PFSK-1 (cell line): ENCODE results near the gene DENND6B.

Experiments
- FOXP2 ChIP-seq: optimal IDR thresholded peaks from 2 replicates; pipeline ENCODE3; 2011; ENCODE audit warnings: borderline replicate concordance, control low read depth, inconsistent platforms; ENCODE audit not compliant: insufficient read depth; ENCODE audit errors: extremely low read length, extremely low read depth
- POLR2AphosphoS5 ChIP-seq: IDR thresholded peaks from 2 replicates; pipeline ENCODE4 v1.6.1; 2012; ENCODE audit warnings: low read depth, mild to moderate bottlenecking, control low read depth, low read length, moderate library complexity
- REST ChIP-seq, 2 experiments: IDR thresholded peaks; 2 replicates each; pipeline versions ENCODE4 v1.6.1 to v1.8.0; 2011 to 2012; ENCODE audit warnings: low read depth in 2 of 2, low read length in 2 of 2, control low read depth in 1 of 2, inconsistent platforms in 1 of 2, mild to moderate bottlenecking in 1 of 2, moderate library complexity in 1 of 2; ENCODE audit not compliant: insufficient read depth in 1 of 2
- SIN3A ChIP-seq: IDR thresholded peaks from 2 replicates; pipeline ENCODE4 v1.6.1; 2012; ENCODE audit warnings: mild to moderate bottlenecking, low read length, moderate library complexity, borderline replicate concordance; ENCODE audit not compliant: insufficient read depth
- TAF1 ChIP-seq: IDR thresholded peaks from 2 replicates; pipeline ENCODE4 v1.6.1; 2012; ENCODE audit warnings: low read length, control low read depth, borderline replicate concordance; ENCODE audit not compliant: insufficient read depth

DNA sequence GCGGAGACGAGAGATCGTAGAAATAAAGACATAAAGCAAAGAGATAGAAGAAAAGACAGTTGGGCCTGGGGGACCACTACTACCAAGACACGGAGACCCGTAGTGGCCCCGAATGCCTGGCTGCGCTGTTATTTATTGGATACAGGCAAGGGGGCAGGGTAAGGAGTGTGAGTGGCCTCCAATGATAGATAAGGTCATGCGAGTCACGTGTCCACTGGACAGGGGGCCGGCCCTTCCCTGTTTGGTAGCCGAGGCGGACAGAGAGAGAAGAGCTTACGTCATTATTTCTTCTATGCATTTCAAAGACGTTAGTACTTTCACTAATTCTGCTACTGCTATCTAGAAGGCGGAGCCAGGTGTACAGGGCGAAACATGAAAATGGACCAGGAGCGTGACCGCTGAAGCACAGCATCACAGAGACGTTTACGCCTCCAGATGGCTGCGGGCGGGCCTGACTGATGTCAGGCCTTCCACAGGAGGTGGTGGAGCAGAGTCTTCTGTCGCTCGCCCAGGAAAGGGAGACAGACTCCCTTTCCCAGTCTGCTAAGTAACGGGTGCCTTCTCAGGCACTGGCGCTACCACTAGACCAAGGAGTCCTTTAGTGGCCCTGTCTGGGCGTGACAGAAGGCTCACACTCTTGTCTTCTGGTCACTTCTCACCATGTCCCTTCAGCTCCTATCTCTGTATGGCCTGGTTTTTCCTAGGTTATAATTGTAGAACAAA is 41.1 kb upstream of the DENND6B start:
- no peak for TF ChIP-seq POLR2AphosphoS5
- no peak for TF ChIP-seq REST (IDR thresholded peaks at IDR 0.05; ENCODE audit: insufficient read depth in 1 of 2, low read depth in 2 of 2, low read length in 2 of 2)
- no peak for TF ChIP-seq TAF1
- no peak for TF ChIP-seq SIN3A
- no peak for TF ChIP-seq FOXP2
